Upper lobe of left lung (tissue), 4 donors: ENCODE data around the gene CPNE5.

Source experiments
- CTCF ChIP-seq, 6 experiments: fragments of 450-650 bp in 4 of 6; fragments of 200-600 bp in 2 of 6; sonication (generic) in 2 of 6; IDR thresholded peaks; one replicate each; pipeline ENCODE4 v1.5.1; 2016 to 2019; ENCODE audit warnings: antibody characterized with exemption in 6 of 6
- EP300 ChIP-seq, 4 donors: sonication (generic); formaldehyde crosslinking; IDR thresholded peaks; one replicate each; pipeline ENCODE4 v1.5.1; 2017; ENCODE audit warnings: antibody characterized with exemption in 4 of 4, control low read depth in 2 of 4
- POLR2A ChIP-seq, 4 donors: fragments of 450-650 bp; IDR thresholded peaks; one replicate each; pipeline ENCODE4 v1.5.1; 2016 to 2017; ENCODE audit warnings: antibody characterized with exemption in 4 of 4, mild to moderate bottlenecking in 2 of 4
- POLR2AphosphoS5 ChIP-seq, 2 donors: sonication (generic); formaldehyde crosslinking; IDR thresholded peaks; one replicate each; pipeline ENCODE4 v1.5.1; 2017; ENCODE audit warnings: antibody characterized with exemption in 2 of 2

GRCh38 chr6:36731622-36732310 is 107.5 kb downstream of the CPNE5 start:
- TF ChIP-seq CTCF (IDR thresholded peaks at IDR 0.05) (no peak), POLR2AphosphoS5 (IDR thresholded peaks at IDR 0.05) (no peak), POLR2A (IDR thresholded peaks at IDR 0.05) (no peak), EP300 (IDR thresholded peaks at IDR 0.05) (no peak)
